T-helper 1 cell treated with Interleukin-12 subunit alpha and Interleukin-12 subunit beta and Interleukin-4 antibody, amounts not matched to agents 30 μg/mL and 1 μg/mL, for 36 hours (primary cell): ENCODE data around the gene LRRC4C.

Experiments
- H3K27ac Mint-ChIP-seq: one replicate; pipeline ENCODE4 v1.8.0; 2021; ENCODE audit warnings: mild to moderate bottlenecking, mixed read lengths
- H3K27me3 Mint-ChIP-seq: one replicate; pipeline ENCODE4 v1.8.0; 2021; ENCODE audit warnings: low read depth, mixed read lengths
- H3K36me3 Mint-ChIP-seq: one replicate; pipeline ENCODE4 v1.8.0; 2021; ENCODE audit warnings: low read depth, mixed read lengths
- H3K4me1 Mint-ChIP-seq: one replicate; pipeline ENCODE4 v1.8.0; 2021; ENCODE audit warnings: low read depth, mixed read lengths
- H3K4me3 Mint-ChIP-seq: one replicate; pipeline ENCODE4 v1.8.0; 2021; ENCODE audit warnings: mild to moderate bottlenecking, moderate library complexity, mixed read lengths
- H3K9me3 Mint-ChIP-seq: one replicate; pipeline ENCODE4 v1.8.0; 2021; ENCODE audit warnings: mixed read lengths

The LRRC4C gene

DNA sequence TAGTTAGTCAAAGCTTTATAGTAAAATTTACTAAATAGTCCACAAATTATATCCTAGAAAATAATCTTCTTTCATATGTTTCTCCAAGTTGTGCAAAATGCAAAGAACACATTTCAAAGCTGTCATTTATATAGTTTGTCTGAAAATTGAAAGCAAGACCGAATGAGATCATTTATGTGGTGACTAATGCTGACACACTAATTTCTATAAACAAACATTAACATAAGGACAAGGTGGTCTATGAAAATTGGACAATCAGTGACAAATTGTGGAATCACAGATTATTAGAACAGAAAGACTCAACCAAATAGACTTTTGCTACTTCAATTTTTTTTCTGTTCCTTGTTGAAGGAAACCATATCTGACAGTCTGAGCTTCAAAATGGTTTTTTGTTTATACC lies 1056.1 kb downstream of the LRRC4C start:
- no peak overlapping the region for H3K27ac Mint-ChIP-seq
- H3K27me3 Mint-ChIP-seq, result no peaks in the 10 kb centered on the region
- no peak overlapping the region for H3K4me3 Mint-ChIP-seq
- H3K36me3 Mint-ChIP-seq, result no peaks in the 10 kb centered on the region
- no peaks in the 10 kb centered on the region for H3K4me1 Mint-ChIP-seq
- peaks cover 15% of the 10 kb centered on the region for H3K9me3 Mint-ChIP-seq

DNA sequence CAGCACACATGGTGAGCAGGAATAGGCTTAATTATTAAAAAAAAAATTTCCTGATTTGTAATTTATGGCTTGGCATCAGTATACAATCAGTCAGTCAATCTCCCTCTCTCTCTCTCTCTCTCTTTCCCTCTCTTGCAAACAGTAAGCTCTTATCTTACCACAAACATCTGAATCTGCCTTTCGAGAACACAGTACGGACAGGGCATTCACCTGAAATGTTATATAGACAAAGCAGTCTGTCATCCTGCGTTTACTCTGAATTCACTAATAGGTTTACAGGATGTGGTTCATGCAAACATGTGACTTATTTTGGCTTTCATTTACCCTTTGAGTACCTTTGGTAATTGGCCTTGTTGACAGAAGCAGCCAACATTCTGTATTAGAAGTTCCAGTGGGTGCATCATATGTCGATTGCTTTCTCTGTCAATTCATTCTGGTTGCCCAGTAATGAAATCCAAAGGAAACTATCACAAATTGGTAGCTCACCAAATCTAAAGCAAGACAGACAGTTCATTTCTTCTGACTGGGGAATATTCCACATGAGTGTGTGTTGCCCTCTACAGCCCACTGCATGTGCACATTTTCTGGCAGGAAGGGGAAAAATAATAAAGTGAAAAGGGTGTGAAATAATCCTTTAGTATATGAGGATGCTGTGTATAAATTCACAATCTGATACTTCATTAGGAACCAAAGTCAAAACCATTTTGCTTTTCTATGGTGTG lies 1058.2 kb downstream of the LRRC4C start:
- no peaks in the 10 kb centered on the region for H3K27me3 Mint-ChIP-seq
- no peak overlapping the region for H3K4me3 Mint-ChIP-seq
- no peak overlapping the region for H3K27ac Mint-ChIP-seq
- peaks cover 12% of the 10 kb centered on the region for H3K9me3 Mint-ChIP-seq
- H3K4me1 Mint-ChIP-seq, result no peaks in the 10 kb centered on the region
- H3K36me3 Mint-ChIP-seq, result no peaks in the 10 kb centered on the region

DNA sequence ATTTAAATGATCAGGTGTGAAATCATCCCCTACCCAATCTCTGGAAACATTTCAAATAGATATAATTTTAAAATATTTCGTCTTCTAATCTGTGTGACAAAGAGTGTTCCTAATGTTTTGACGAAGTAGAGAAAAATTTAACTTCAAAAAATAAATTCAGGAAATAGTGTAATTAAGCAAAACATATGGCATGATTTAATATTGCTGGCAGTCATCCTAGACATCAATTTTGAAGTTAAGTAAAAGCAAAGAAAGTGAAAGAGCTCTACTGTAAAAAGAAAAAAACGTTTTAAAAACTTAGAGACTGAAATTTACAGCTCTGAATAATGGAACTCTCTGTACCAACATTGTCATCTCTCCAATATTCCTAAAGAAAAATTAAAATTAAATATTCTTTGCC lies 1062.3 kb downstream of the LRRC4C start:
- no peak overlapping the region for H3K27ac Mint-ChIP-seq
- H3K27me3 Mint-ChIP-seq, result no peaks in the 10 kb centered on the region
- H3K36me3 Mint-ChIP-seq, result no peaks in the 10 kb centered on the region
- no peak overlapping the region for H3K4me3 Mint-ChIP-seq
- no peaks in the 10 kb centered on the region for H3K4me1 Mint-ChIP-seq
- peaks cover 11% of the 10 kb centered on the region for H3K9me3 Mint-ChIP-seq

DNA sequence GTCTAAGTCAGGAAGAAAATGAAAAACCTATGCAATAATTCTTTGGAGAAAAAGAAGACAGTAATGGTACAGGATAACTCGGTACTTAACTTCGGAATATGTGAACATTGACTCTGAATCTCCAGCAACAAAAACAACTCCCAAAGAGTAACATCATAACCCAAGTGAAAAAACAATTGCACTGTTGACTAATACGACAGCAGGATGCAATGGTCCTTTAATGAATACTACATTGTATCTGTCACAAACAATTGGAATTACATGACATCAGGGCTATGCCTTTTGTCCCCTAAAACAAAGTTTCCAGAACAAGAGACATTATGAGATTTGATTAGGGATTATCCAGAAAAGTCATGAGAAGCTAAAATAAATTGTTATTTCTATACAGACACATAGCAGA lies 1065.9 kb downstream of the LRRC4C start:
- Mint-ChIP-seq H3K27ac (no peak overlapping the region), H3K4me3 (no peak overlapping the region), H3K27me3 (no peaks in the 10 kb centered on the region), H3K36me3 (no peaks in the 10 kb centered on the region), H3K4me1 (no peaks in the 10 kb centered on the region), H3K9me3 (peaks cover 11% of the 10 kb centered on the region)

DNA sequence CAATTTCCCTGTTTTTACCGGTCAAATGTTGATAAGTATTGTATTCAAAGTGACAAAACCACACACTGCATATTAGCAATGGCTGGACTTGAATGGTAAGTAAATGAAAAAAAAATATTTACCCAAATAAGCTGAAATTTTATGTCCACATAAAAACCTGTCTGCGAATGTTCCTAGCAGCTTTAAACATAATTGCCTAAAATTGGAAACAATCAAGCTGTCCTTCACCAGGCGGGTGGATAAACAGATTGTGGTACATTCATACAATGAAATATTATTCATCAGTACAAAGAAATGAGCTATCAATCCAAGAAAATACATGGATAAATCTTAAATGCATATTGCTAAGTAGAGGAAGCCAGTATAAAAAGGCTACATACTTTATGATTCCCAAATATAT lies 1067.8 kb downstream of the LRRC4C start:
- H3K36me3 Mint-ChIP-seq, result no peaks in the 10 kb centered on the region
- H3K4me1 Mint-ChIP-seq, result no peaks in the 10 kb centered on the region
- no peaks in the 10 kb centered on the region for H3K27me3 Mint-ChIP-seq
- H3K27ac Mint-ChIP-seq, result no peak overlapping the region
- no peak overlapping the region for H3K4me3 Mint-ChIP-seq
- H3K9me3 Mint-ChIP-seq, result peaks cover 11% of the 10 kb centered on the region

DNA sequence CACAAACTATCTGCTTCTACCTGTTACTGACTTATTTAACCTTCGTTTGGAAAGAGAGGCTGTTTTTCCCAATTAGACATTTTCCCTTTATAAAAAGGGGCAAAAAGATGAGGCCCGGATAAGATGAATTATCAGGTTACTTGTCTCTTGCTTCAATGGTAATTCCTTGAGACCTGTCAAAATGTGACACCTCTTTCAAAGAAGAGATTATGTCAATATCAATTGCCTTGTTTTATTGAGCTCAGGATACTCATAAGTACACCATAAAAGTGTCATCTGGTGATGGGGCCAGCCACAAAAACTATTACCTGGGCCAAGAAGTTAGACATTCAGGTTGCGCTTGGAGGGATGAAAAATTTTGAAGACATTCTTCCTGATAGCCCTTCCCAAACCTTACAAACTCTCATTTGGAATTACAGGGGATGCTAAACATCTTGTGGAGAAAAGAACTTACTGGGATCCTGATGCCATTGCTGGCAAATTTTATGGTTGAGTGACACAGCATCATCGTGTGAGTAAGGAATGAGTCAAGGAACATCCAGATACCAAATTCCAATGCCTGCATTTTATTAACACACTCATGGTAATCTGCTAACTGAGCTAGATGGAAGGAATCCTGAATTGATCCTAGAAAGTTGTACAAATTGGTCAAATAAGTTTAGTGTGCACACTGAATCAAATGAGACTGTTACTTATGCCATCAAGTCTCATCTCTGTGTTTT lies 1071.2 kb downstream of the LRRC4C start:
- Mint-ChIP-seq H3K27ac (no peak overlapping the region), H3K4me3 (no peak overlapping the region), H3K4me1 (no peaks in the 10 kb centered on the region), H3K9me3 (peaks cover 12% of the 10 kb centered on the region), H3K36me3 (no peaks in the 10 kb centered on the region), H3K27me3 (no peaks in the 10 kb centered on the region)

DNA sequence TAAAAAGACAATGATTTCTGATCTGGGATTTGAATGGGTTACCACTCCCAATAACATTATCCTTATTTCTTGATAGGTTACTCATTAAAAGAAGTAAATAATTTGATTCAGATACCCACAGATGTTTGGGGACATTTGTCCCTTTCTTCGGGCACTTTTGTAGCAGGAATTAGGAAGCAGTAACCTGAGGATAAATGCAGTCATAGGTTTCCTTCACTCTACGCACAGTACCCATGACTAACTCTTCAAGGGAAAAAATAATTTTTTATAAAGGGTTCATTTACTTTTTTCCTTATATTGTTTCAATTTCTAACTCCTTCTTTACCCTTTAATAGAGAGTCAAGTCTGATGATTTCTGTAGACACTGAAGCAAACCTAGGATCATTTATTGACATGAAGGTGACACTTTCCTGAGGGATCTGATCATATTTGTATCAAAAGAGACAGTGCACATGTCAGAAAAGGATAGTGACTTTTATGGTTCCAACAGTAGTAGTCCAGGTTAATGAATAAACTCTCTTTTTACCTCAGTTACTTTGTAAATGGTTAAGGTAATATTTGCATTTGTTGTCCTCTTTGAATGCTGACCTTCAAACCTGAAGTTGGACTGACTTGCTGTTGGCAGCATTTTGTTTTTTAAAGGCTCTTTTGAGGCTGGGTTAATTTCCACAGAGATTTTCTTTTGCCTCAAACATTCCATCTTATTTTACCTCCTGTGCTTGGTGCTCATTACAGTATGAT lies 1072.0 kb downstream of the LRRC4C start:
- peaks cover 12% of the 10 kb centered on the region for H3K9me3 Mint-ChIP-seq

DNA sequence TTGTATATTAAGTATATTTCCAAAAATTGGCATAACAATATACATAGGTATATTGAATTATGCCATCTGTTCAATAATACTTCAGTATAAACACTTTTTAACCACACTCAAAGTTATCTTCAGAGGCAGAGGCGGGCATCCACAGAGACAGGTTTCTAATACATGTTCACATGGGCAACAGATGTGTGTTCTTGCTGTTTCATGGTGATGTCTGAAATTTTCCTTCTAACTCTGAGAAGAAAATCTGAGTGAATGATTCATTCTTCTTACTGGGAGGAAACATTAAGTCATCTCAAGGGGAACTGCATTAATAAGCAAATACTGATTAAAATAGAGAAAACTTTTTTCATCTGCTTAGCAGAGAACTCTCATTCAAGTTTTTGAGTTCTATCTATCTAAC lies 1074.5 kb downstream of the LRRC4C start:
- Mint-ChIP-seq H3K27me3 (no peaks in the 10 kb centered on the region), H3K4me1 (no peaks in the 10 kb centered on the region), H3K27ac (no peak overlapping the region), H3K4me3 (no peak overlapping the region), H3K9me3 (peaks cover 17% of the 10 kb centered on the region), H3K36me3 (no peaks in the 10 kb centered on the region)

More for the DNA sequence above, 1072.0 kb downstream of the LRRC4C start:
- H3K4me3 Mint-ChIP-seq, result no peak overlapping the region
- no peak overlapping the region for H3K27ac Mint-ChIP-seq
- H3K36me3 Mint-ChIP-seq, result no peaks in the 10 kb centered on the region
- H3K4me1 Mint-ChIP-seq, result no peaks in the 10 kb centered on the region
- H3K27me3 Mint-ChIP-seq, result no peaks in the 10 kb centered on the region

DNA sequence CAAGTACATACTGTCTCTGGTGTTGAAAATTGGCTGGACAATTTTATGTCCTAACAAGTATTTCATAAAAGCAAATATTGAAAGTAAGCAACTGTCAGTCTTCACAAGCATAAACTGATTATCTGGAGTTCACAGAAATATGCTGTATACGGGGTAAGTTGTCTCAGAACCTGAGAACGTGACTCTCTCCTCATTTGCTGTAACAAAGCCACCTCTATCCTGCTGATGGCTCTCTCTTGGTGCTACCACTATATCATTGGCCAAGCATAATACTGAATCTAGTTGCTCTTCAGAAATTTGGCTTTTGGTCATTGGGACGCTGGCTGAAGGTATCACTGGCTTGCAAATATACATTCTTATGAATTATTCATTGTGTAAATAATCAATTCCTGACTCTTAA lies 1078.0 kb downstream of the LRRC4C start:
- Mint-ChIP-seq H3K9me3 (peaks cover 17% of the 10 kb centered on the region), H3K36me3 (no peaks in the 10 kb centered on the region), H3K27ac (no peak overlapping the region), H3K4me1 (no peaks in the 10 kb centered on the region), H3K27me3 (no peaks in the 10 kb centered on the region), H3K4me3 (no peak overlapping the region)

DNA sequence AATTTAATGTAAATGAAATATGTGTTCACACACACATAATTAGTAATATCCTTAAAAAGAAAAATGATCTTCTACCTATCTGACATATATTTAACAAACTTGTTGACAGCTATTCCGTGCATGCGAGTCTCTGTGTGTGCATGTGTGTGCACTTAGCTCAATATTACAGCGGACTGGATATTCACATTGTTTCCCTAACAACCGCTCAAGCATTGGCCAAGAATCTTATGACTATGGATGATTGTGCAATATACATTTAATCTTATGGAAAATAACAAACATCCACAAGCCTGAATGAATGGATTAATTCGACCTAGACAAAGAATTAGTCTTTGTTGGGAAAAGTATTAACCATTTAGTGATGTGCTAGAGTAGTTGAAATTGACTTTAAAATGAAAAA lies 1078.6 kb downstream of the LRRC4C start:
- H3K9me3 Mint-ChIP-seq, result peaks cover 18% of the 10 kb centered on the region
- no peaks in the 10 kb centered on the region for H3K4me1 Mint-ChIP-seq
- H3K36me3 Mint-ChIP-seq, result no peaks in the 10 kb centered on the region
- H3K27ac Mint-ChIP-seq, result no peak overlapping the region
- no peak overlapping the region for H3K4me3 Mint-ChIP-seq
- no peaks in the 10 kb centered on the region for H3K27me3 Mint-ChIP-seq

DNA sequence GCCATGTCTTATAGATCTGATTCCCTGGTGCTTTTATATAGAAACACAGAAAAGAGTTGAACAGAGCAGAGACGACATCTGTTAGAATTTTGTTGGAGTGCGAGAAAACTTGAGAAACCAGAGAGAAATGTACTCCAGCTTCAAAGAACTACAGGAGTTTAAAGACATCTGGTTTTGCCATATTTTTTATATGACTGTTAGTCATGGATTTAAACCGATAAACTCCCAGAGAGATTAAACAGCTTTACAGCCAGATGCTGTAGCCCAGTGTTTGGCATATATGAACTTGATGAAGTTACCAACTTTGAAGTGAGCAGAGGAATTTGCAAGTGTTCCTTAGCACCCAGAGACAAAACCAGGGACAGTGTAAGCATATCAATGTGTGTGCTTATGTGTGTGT lies 1083.1 kb downstream of the LRRC4C start:
- Mint-ChIP-seq H3K4me1 (no peaks in the 10 kb centered on the region), H3K36me3 (no peaks in the 10 kb centered on the region), H3K27me3 (no peaks in the 10 kb centered on the region), H3K4me3 (no peak overlapping the region), H3K27ac (no peak overlapping the region), H3K9me3 (peaks cover 28% of the 10 kb centered on the region)

DNA sequence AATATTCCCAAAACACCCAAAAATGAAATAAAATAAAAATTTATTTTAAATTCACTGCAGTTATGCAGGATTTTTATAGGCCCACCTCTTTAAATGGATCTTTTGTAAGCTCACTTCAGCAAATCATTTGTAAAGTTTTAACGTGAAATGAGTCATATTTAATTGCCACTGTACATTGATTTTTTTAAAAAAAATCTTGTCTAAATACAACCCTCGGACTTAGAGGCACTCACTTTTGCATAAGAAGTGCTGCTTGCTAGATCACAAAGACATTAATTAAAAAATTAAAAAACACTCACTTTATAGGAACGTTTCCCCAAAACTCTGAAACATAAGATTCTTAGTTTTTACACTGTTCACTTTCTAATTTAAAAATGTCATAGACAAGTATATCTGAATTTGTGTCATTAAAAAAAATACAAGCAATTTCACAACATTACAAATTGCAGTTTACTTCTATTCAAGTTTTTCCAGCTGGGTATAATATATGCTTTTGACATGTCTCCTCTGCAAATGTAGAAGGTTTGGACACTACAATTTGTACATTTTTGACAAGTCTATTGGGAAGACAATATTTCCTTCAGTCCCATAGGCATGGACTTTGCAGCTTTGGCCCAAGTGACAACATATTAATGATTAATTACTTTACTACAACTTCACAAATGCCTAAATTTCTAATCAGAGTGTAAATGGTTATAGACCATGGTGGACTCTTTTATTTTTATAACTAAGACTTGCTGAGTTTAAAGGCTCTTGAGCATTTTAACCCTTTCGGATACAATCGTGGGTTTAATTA lies 1088.4 kb downstream of the LRRC4C start:
- Mint-ChIP-seq H3K36me3 (no peaks in the 10 kb centered on the region), H3K9me3 (peaks cover 18% of the 10 kb centered on the region), H3K4me3 (no peak overlapping the region), H3K4me1 (no peaks in the 10 kb centered on the region), H3K27me3 (no peaks in the 10 kb centered on the region), H3K27ac (no peak overlapping the region)

DNA sequence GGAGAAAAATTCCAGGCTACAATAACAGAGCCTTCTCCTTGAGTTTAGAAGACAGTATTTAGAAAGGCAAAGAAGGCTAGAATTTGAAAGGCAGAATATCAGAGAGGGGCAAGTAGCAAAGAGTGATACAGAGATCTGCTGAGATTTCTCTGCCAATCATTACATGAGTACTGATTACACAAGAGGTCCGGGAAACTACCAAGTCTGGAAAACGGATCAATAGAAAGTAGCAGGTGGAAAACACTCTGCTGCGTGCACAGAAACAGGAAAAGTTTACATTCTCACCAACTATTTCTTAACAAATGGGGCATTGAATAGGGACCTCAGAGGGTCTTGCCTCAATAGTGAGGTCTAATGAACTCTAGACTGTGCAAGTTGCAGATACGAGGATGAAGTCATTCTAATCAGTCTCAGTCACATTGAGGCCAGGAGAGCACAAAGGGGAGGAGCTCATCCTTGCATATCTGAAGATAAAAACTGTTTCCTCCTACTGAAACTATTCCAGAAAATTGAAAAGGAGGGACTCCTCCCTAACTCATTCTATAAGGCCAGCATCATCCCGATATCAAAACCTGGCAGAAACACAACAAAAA lies 1099.2 kb downstream of the LRRC4C start:
- Mint-ChIP-seq H3K36me3 (no peaks in the 10 kb centered on the region), H3K4me3 (no peak overlapping the region), H3K9me3 (peaks cover 26% of the 10 kb centered on the region), H3K27ac (no peak overlapping the region), H3K4me1 (no peaks in the 10 kb centered on the region), H3K27me3 (no peaks in the 10 kb centered on the region)

DNA sequence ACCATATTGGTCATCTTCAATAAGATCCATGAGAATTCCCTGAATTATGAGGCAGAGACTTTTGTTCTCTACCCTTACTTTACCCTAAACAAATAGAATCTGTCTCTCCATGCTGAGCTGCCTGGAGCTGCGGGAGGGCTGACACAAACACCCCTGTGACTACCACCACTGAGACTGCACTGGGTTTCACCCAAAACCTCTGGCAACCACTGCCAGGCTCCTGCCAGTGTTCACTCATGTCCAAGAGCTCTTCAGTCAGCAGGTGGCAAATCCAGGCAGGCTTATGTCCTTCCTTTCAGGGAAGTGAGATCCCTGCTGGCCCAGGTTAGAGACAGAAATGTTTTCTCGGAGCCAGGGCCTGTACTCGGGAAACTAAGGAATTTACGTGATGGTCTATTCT lies 1105.3 kb downstream of the LRRC4C start:
- peaks cover 27% of the 10 kb centered on the region for H3K9me3 Mint-ChIP-seq
- H3K4me3 Mint-ChIP-seq, result no peak overlapping the region
- H3K36me3 Mint-ChIP-seq, result no peaks in the 10 kb centered on the region
- H3K27me3 Mint-ChIP-seq, result no peaks in the 10 kb centered on the region
- H3K27ac Mint-ChIP-seq, result no peak overlapping the region
- no peaks in the 10 kb centered on the region for H3K4me1 Mint-ChIP-seq
